ENCODE data around the gene TTC22. TPM values are rescaled to one million over a fixed set of nuclear protein-coding genes. Genes with fewer than 3 reads are reported as not detected.

The TTC22 gene
- total and polyA plus RNA-seq, 4 donors = 0.20 to 3.9 (median 0.27) TPM; not detected in 1

- Histone ChIP-seq H3K4me3 (ENCODE audit: low read length in 2 of 2) (no peak overlapping the region), H3K4me1 (ENCODE audit: control insufficient read depth in 1 of 2, insufficient read depth in 2 of 2, low read length in 2 of 2) (no peaks in the 10 kb centered on the region), H3K9me3 (ENCODE audit: control insufficient read depth, low read length) (peaks cover 1% of the 10 kb centered on the region), H3K27ac (ENCODE audit: low read depth in 1 of 2, low read length in 2 of 2) (no peak overlapping the region), H3K27me3 (ENCODE audit: control insufficient read depth in 1 of 2, insufficient read depth in 2 of 2, low read length in 1 of 2) (no peaks in the 10 kb centered on the region), H3K36me3 (ENCODE audit: control insufficient read depth in 1 of 2, insufficient read depth in 2 of 2, low read length in 1 of 2) (no peaks in the 10 kb centered on the region)
- intact Hi-C loops (cut with DNase I) = no loop called here
- 80 to 82% methylated on average over 8 of the region's 8 CpGs for WGBS, 2 donors
- DNase-seq = no peak
- ATAC-seq (ENCODE audit: low FRiP score) = no peak
Measured at GRCh38 chr1:54836594-54836993, 35.5 kb upstream of the TTC22 start.

- Histone ChIP-seq H3K9me3 (ENCODE audit: control insufficient read depth, low read length) (peaks cover 1% of the 10 kb centered on the region), H3K27me3 (ENCODE audit: control insufficient read depth in 1 of 2, insufficient read depth in 2 of 2, low read length in 1 of 2) (no peaks in the 10 kb centered on the region), H3K4me3 (ENCODE audit: low read length in 2 of 2) (no peak overlapping the region), H3K36me3 (ENCODE audit: control insufficient read depth in 1 of 2, insufficient read depth in 2 of 2, low read length in 1 of 2) (no peaks in the 10 kb centered on the region), H3K4me1 (ENCODE audit: control insufficient read depth in 1 of 2, insufficient read depth in 2 of 2, low read length in 2 of 2) (no peaks in the 10 kb centered on the region), H3K27ac (ENCODE audit: low read depth in 1 of 2, low read length in 2 of 2) (no peak overlapping the region)
- ATAC-seq (ENCODE audit: low FRiP score) (no peak), DNase-seq (no peak)
- intact Hi-C loops (cut with DNase I) = no loop called here
- WGBS, 2 donors = 10 to 60% methylated on average over 2 to 5 of the region's 5 CpGs
Measured at GRCh38 chr1:54835970-54836369, 34.8 kb upstream of the TTC22 start.

- Histone ChIP-seq H3K27ac (ENCODE audit: low read depth in 1 of 2, low read length in 2 of 2) (no peak overlapping the region), H3K4me1 (ENCODE audit: control insufficient read depth in 1 of 2, insufficient read depth in 2 of 2, low read length in 2 of 2) (no peaks in the 10 kb centered on the region), H3K36me3 (ENCODE audit: control insufficient read depth in 1 of 2, insufficient read depth in 2 of 2, low read length in 1 of 2) (no peaks in the 10 kb centered on the region), H3K27me3 (ENCODE audit: control insufficient read depth in 1 of 2, insufficient read depth in 2 of 2, low read length in 1 of 2) (no peaks in the 10 kb centered on the region), H3K4me3 (ENCODE audit: low read length in 2 of 2) (no peak overlapping the region), H3K9me3 (ENCODE audit: control insufficient read depth, low read length) (peaks cover 1% of the 10 kb centered on the region)
- 76 to 83% methylated on average over 6 of the region's 6 CpGs for WGBS, 2 donors
- intact Hi-C loops (cut with DNase I) = no loop called here
- ATAC-seq (ENCODE audit: low FRiP score) (no peak), DNase-seq (no peak)
Measured at GRCh38 chr1:54835131-54835898, 34.2 kb upstream of the TTC22 start.

- Histone ChIP-seq H3K4me1 (ENCODE audit: control insufficient read depth in 1 of 2, insufficient read depth in 2 of 2, low read length in 2 of 2) (no peaks in the 10 kb centered on the region), H3K4me3 (ENCODE audit: low read length in 2 of 2) (no peak overlapping the region), H3K27ac (ENCODE audit: low read depth in 1 of 2, low read length in 2 of 2) (no peak overlapping the region), H3K36me3 (ENCODE audit: control insufficient read depth in 1 of 2, insufficient read depth in 2 of 2, low read length in 1 of 2) (no peaks in the 10 kb centered on the region), H3K9me3 (ENCODE audit: control insufficient read depth, low read length) (peaks cover 4% of the 10 kb centered on the region), H3K27me3 (ENCODE audit: control insufficient read depth in 1 of 2, insufficient read depth in 2 of 2, low read length in 1 of 2) (no peaks in the 10 kb centered on the region)
- WGBS, 2 donors = 92 to 97% methylated on average over 1 of the region's 1 CpG
- no peak for DNase-seq
- intact Hi-C loops (cut with DNase I) = no loop called here
- ATAC-seq (ENCODE audit: low FRiP score) = no peak
Measured at GRCh38 chr1:54834007-54834541, 33.0 kb upstream of the TTC22 start.

- Histone ChIP-seq H3K4me1 (ENCODE audit: control insufficient read depth in 1 of 2, insufficient read depth in 2 of 2, low read length in 2 of 2) (no peaks in the 10 kb centered on the region), H3K4me3 (ENCODE audit: low read length in 2 of 2) (no peak overlapping the region), H3K27me3 (ENCODE audit: control insufficient read depth in 1 of 2, insufficient read depth in 2 of 2, low read length in 1 of 2) (no peaks in the 10 kb centered on the region), H3K9me3 (ENCODE audit: control insufficient read depth, low read length) (peaks cover 5% of the 10 kb centered on the region), H3K36me3 (ENCODE audit: control insufficient read depth in 1 of 2, insufficient read depth in 2 of 2, low read length in 1 of 2) (no peaks in the 10 kb centered on the region), H3K27ac (ENCODE audit: low read depth in 1 of 2, low read length in 2 of 2) (no peak overlapping the region)
- intact Hi-C loops (cut with DNase I) = no loop called here
- no peak for ATAC-seq (ENCODE audit: low FRiP score)
- DNase-seq = no peak
- WGBS, 2 donors = 71 to 74% methylated on average over 9 of the region's 9 CpGs
Measured at GRCh38 chr1:54833121-54833520, 32.0 kb upstream of the TTC22 start.

GRCh38 chr1:54826226-54826816 is 25.2 kb upstream of the TTC22 start:
- Histone ChIP-seq H3K4me3 (ENCODE audit: low read length in 2 of 2) (no peak overlapping the region), H3K27ac (ENCODE audit: low read depth in 1 of 2, low read length in 2 of 2) (no peak overlapping the region), H3K36me3 (ENCODE audit: control insufficient read depth in 1 of 2, insufficient read depth in 2 of 2, low read length in 1 of 2) (no peaks in the 10 kb centered on the region), H3K4me1 (ENCODE audit: control insufficient read depth in 1 of 2, insufficient read depth in 2 of 2, low read length in 2 of 2) (no peaks in the 10 kb centered on the region), H3K9me3 (ENCODE audit: control insufficient read depth, low read length) (peaks cover 5% of the 10 kb centered on the region), H3K27me3 (ENCODE audit: control insufficient read depth in 1 of 2, insufficient read depth in 2 of 2, low read length in 1 of 2) (no peaks in the 10 kb centered on the region)
- intact Hi-C loops (cut with DNase I) = no loop called here
- DNase-seq (no peak), ATAC-seq (ENCODE audit: low FRiP score) (no peak)
- 91 to 93% methylated on average over 4 of the region's 4 CpGs for WGBS, 2 donors

- WGBS, 2 donors = 88 to 90% methylated on average over 5 of the region's 5 CpGs
- H3K4me3 ChIP-seq (ENCODE audit: low read length in 2 of 2) = no peak overlapping the region
- H3K9me3 ChIP-seq (ENCODE audit: control insufficient read depth, low read length) = peaks cover 5% of the 10 kb centered on the region
- DNase-seq (no peak), ATAC-seq (ENCODE audit: low FRiP score) (no peak)
- H3K4me1 ChIP-seq (ENCODE audit: control insufficient read depth in 1 of 2, insufficient read depth in 2 of 2, low read length in 2 of 2) = no peaks in the 10 kb centered on the region
- no peak overlapping the region for H3K27ac ChIP-seq (ENCODE audit: low read depth in 1 of 2, low read length in 2 of 2)
- H3K36me3 ChIP-seq (ENCODE audit: control insufficient read depth in 1 of 2, insufficient read depth in 2 of 2, low read length in 1 of 2) = no peaks in the 10 kb centered on the region
- intact Hi-C loops (cut with DNase I) = no loop called here
- H3K27me3 ChIP-seq (ENCODE audit: control insufficient read depth in 1 of 2, insufficient read depth in 2 of 2, low read length in 1 of 2) = no peaks in the 10 kb centered on the region
Measured at GRCh38 chr1:54825696-54826095, 24.6 kb upstream of the TTC22 start.

- Histone ChIP-seq H3K4me1 (ENCODE audit: control insufficient read depth in 1 of 2, insufficient read depth in 2 of 2, low read length in 2 of 2) (no peaks in the 10 kb centered on the region), H3K27me3 (ENCODE audit: control insufficient read depth in 1 of 2, insufficient read depth in 2 of 2, low read length in 1 of 2) (no peaks in the 10 kb centered on the region), H3K9me3 (ENCODE audit: control insufficient read depth, low read length) (peaks cover 3% of the 10 kb centered on the region), H3K27ac (ENCODE audit: low read depth in 1 of 2, low read length in 2 of 2) (no peak overlapping the region), H3K36me3 (ENCODE audit: control insufficient read depth in 1 of 2, insufficient read depth in 2 of 2, low read length in 1 of 2) (no peaks in the 10 kb centered on the region), H3K4me3 (ENCODE audit: low read length in 2 of 2) (no peak overlapping the region)
- 85% methylated on average over 3 of the region's 3 CpGs for WGBS, 2 donors
- DNase-seq (no peak), ATAC-seq (ENCODE audit: low FRiP score) (no peak)
- intact Hi-C loops (cut with DNase I) = no loop called here
Measured at GRCh38 chr1:54823670-54824069, 22.5 kb upstream of the TTC22 start.

GRCh38 chr1:54819733-54820132 is 18.6 kb upstream of the TTC22 start:
- H3K4me3 ChIP-seq (ENCODE audit: low read length in 2 of 2) = no peak overlapping the region
- H3K9me3 ChIP-seq (ENCODE audit: control insufficient read depth, low read length) = peaks cover 1% of the 10 kb centered on the region
- no peak overlapping the region for H3K27ac ChIP-seq (ENCODE audit: low read depth in 1 of 2, low read length in 2 of 2)
- no peak for DNase-seq
- no peaks in the 10 kb centered on the region for H3K36me3 ChIP-seq (ENCODE audit: control insufficient read depth in 1 of 2, insufficient read depth in 2 of 2, low read length in 1 of 2)
- H3K27me3 ChIP-seq (ENCODE audit: control insufficient read depth in 1 of 2, insufficient read depth in 2 of 2, low read length in 1 of 2) = no peaks in the 10 kb centered on the region
- H3K4me1 ChIP-seq (ENCODE audit: control insufficient read depth in 1 of 2, insufficient read depth in 2 of 2, low read length in 2 of 2) = no peaks in the 10 kb centered on the region
- ATAC-seq (ENCODE audit: low FRiP score) = no peak
- intact Hi-C loops (cut with DNase I) = loop anchor here in 1 of 2 donors (10.0 kb wide), 2 partner anchors 325 to 745 kb away; no protein-coding TSS in a partner anchor
